Thyroid gland (tissue), 4 donors: ENCODE results near the gene PRKAR2B. TPM values are rescaled to one million over a fixed set of nuclear protein-coding genes. Genes with fewer than 3 reads are reported as not detected.

Source experiments
- DNase-seq, 2 donors: peaks; one replicate each; pipeline ENCODE4 v3.0.0-alpha.2; 2019
- H3K27ac ChIP-seq, 3 donors: fragments of 200-600 bp; sonication (generic); 1 replicate in 2 of 3; 2 replicates in 1 of 3; pipeline ENCODE4 v1.5.1; 2016 to 2019; ENCODE audit warnings: mild to moderate bottlenecking in 1 of 3, moderate library complexity in 1 of 3
- H3K27me3 ChIP-seq: fragments of 200-600 bp; sonication (generic); one replicate; pipeline ENCODE4 v1.5.1; 2019
- H3K36me3 ChIP-seq, 2 donors: fragments of 200-600 bp; sonication (generic); one replicate each; pipeline ENCODE4 v1.5.1; 2016 to 2019
- H3K4me1 ChIP-seq, 2 donors: fragments of 200-600 bp; sonication (generic); one replicate each; pipeline ENCODE4 v1.5.1; 2017 to 2019
- H3K4me3 ChIP-seq, 3 donors: fragments of 200-600 bp; sonication (generic); replicated peaks in 1 of 3; 1 replicate in 2 of 3; 2 replicates in 1 of 3; pipeline ENCODE4 v1.5.1; 2016; ENCODE audit warnings: mild to moderate bottlenecking in 1 of 3
- H3K9me3 ChIP-seq: fragments of 200-600 bp; sonication (generic); one replicate; pipeline ENCODE4 v1.5.1; 2017
- POLR2A ChIP-seq, 2 donors: fragments of 450-650 bp; IDR thresholded peaks; one replicate each; pipeline ENCODE4 v1.6.1; 2017; ENCODE audit warnings: antibody characterized with exemption in 2 of 2, mild to moderate bottlenecking in 2 of 2, moderate library complexity in 1 of 2
- WGBS, 2 donors: methylation state at CpG; one replicate each; pipeline ENCODE4 v1.1.5; 2017; 5-methylcytosine and 5-hydroxymethylcytosine counted together
- intact Hi-C: fragments of 100-400 bp; cut with DNase I; formaldehyde crosslinking; loops from one replicate; pipeline ENCODE4 v1.15.1; 2023
- total RNA-seq, 4 donors: library from RNA; depleted of rRNA; stranded (reverse); fragments of >200 nt; gene quantifications; one replicate each; pipeline ENCODE4 v1.2.3, GENCODE V29; 2016
- TF ChIP-seq, protein P1 (sequence below), 6 experiments: fragments of 200-600 bp in 3 of 6; fragments of 450-650 bp in 3 of 6; sonication (generic) in 3 of 6; IDR thresholded peaks; one replicate each; pipeline ENCODE4 v1.5.1; 2016 to 2019; ENCODE audit warnings: antibody characterized with exemption in 6 of 6, mild to moderate bottlenecking in 2 of 6, inconsistent platforms in 1 of 6, moderate library complexity in 1 of 6

Gene PRKAR2B
- total RNA-seq, 4 donors from 2014 or later = 5.1 to 9.0 (median 6.5) TPM

DNA sequence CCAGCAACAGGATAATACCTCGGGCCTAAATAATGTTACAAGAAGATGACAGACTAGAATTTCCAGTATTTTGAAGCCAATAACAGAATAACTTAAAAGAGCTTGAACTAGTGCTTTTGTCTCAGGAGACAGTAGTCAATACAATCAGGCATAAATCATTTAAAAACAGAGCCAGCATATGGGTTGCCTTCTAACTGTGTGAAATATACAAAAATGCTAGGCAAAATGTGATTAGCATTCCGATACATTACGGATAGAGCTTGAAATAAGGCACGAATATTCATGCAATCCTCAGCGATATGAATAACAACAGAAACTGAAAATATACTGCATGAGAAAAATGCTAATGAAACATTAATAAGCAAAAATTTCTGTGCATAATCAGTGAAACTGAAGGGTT, 18.3 kb upstream of the PRKAR2B start:
- Histone ChIP-seq H3K4me3 (no peak overlapping the region), H3K4me1 (no peaks in the 10 kb centered on the region), H3K36me3 (no peaks in the 10 kb centered on the region), H3K27me3 (no peaks in the 10 kb centered on the region), H3K27ac (no peak overlapping the region), H3K9me3 (no peaks in the 10 kb centered on the region)
- intact Hi-C loops = no loop called here
- WGBS, 2 donors = 87 to 92% methylated on average over 5 of the region's 5 CpGs
- no peak for DNase-seq
- no peak for TF ChIP-seq POLR2A (IDR thresholded peaks at IDR 0.05)
- TF ChIP-seq, protein P1, sequence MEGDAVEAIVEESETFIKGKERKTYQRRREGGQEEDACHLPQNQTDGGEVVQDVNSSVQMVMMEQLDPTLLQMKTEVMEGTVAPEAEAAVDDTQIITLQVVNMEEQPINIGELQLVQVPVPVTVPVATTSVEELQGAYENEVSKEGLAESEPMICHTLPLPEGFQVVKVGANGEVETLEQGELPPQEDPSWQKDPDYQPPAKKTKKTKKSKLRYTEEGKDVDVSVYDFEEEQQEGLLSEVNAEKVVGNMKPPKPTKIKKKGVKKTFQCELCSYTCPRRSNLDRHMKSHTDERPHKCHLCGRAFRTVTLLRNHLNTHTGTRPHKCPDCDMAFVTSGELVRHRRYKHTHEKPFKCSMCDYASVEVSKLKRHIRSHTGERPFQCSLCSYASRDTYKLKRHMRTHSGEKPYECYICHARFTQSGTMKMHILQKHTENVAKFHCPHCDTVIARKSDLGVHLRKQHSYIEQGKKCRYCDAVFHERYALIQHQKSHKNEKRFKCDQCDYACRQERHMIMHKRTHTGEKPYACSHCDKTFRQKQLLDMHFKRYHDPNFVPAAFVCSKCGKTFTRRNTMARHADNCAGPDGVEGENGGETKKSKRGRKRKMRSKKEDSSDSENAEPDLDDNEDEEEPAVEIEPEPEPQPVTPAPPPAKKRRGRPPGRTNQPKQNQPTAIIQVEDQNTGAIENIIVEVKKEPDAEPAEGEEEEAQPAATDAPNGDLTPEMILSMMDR (IDR thresholded peaks at IDR 0.05) = no peak

GRCh38 chr7:107027208-107027607, 17.3 kb upstream of the PRKAR2B start:
- H3K9me3 ChIP-seq = no peaks in the 10 kb centered on the region
- WGBS, 2 donors = 94 to 95% methylated on average over 2 of the region's 2 CpGs
- H3K4me1 ChIP-seq = no peaks in the 10 kb centered on the region
- no peaks in the 10 kb centered on the region for H3K36me3 ChIP-seq
- no peaks in the 10 kb centered on the region for H3K27me3 ChIP-seq
- TF ChIP-seq, protein P1 (IDR thresholded peaks at IDR 0.05) = no peak
- TF ChIP-seq POLR2A (IDR thresholded peaks at IDR 0.05) = no peak
- intact Hi-C loops = no loop called here
- no peak overlapping the region for H3K27ac ChIP-seq
- no peak overlapping the region for H3K4me3 ChIP-seq
- DNase-seq = no peak

DNA sequence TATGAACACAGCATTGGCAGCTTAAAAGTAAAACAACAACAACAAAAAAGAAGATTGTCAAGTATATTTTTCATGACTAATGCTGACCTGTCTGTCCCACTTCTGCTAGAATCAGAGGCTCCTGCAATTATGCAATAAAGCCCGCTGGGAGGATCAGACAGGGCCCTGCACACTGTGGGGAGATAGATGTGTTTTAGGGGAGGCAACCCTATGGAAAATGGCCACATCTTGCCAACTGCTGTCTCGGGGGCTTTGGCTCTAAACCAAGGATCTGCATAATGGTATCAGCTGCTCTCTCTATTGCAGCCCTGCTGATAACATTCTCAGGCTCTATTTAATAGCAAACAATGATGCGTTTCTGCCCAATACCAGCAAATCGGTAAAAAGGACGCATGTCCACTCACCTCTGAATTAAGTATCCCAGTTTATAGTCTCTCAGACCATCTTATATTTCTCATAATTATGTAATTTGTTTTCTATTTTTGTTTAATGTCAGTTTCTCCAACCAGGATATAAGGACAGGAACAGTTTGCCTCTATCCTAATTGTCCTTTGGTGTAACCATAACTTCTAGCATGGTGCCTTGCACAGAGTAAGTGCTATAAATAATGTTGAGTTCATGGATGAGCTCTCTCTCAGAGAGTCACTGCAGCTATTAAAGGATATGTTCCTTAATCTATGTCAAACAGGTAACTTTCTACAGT, 15.3 kb upstream of the PRKAR2B start:
- Histone ChIP-seq H3K4me1 (no peaks in the 10 kb centered on the region), H3K9me3 (no peaks in the 10 kb centered on the region), H3K27ac (no peak overlapping the region), H3K36me3 (no peaks in the 10 kb centered on the region), H3K27me3 (no peaks in the 10 kb centered on the region), H3K4me3 (no peak overlapping the region)
- DNase-seq = no peak
- intact Hi-C loops = no loop called here
- no peak for TF ChIP-seq POLR2A (IDR thresholded peaks at IDR 0.05)
- TF ChIP-seq, protein P1 (IDR thresholded peaks at IDR 0.05) = no peak
- WGBS, 2 donors = 81 to 86% methylated on average over 5 of the region's 5 CpGs

GRCh38 chr7:107029764-107030286, 14.7 kb upstream of the PRKAR2B start:
- no peaks in the 10 kb centered on the region for H3K27me3 ChIP-seq
- TF ChIP-seq, protein P1 (IDR thresholded peaks at IDR 0.05) = no peak
- TF ChIP-seq POLR2A (IDR thresholded peaks at IDR 0.05) = no peak
- intact Hi-C loops = no loop called here
- no peaks in the 10 kb centered on the region for H3K36me3 ChIP-seq
- no peak overlapping the region for H3K4me3 ChIP-seq
- H3K9me3 ChIP-seq = no peaks in the 10 kb centered on the region
- no peak overlapping the region for H3K27ac ChIP-seq
- H3K4me1 ChIP-seq = no peaks in the 10 kb centered on the region
- WGBS, 2 donors = 27 to 49% methylated on average over 4 of the region's 4 CpGs
- no peak for DNase-seq

GRCh38 chr7:107032050-107032449, 12.5 kb upstream of the PRKAR2B start:
- no peaks in the 10 kb centered on the region for H3K36me3 ChIP-seq
- no peak overlapping the region for H3K27ac ChIP-seq
- H3K4me1 ChIP-seq = no peaks in the 10 kb centered on the region
- WGBS, 2 donors = 92 to 96% methylated on average over 2 of the region's 2 CpGs
- H3K9me3 ChIP-seq = no peaks in the 10 kb centered on the region
- no peak for TF ChIP-seq POLR2A (IDR thresholded peaks at IDR 0.05)
- TF ChIP-seq, protein P1 (IDR thresholded peaks at IDR 0.05) = no peak
- H3K27me3 ChIP-seq = no peaks in the 10 kb centered on the region
- intact Hi-C loops = no loop called here
- no peak overlapping the region for H3K4me3 ChIP-seq
- no peak for DNase-seq
